HepG2 (cell line): ENCODE results near the gene FAM184B. TPM values are rescaled to one million over a fixed set of nuclear protein-coding genes. Genes with fewer than 3 reads are reported as not detected.

Source experiments
- ATAC-seq: fragments of 200-7000 bp; cut with Tn5 transposase; 3 replicates; pipeline ENCODE4 v1.9.1; 2020; ENCODE audit warnings: mild to moderate bottlenecking, moderate library complexity
- BruUV-seq: library from RNA; stranded (reverse); fragments of 400-500 nt; replicated peaks from 2 replicates; lab custom pipeline; 2021; lab: Mats Ljungman, UMichigan
- CTCF ChIA-PET: fragments of 300-600 bp; formaldehyde crosslinking; extraction: SDS; loops from one replicate; lab custom pipeline; 2021; ENCODE audit warnings: low total read pairs, inconsistent platforms, low intra/inter-chr PET ratio; lab: Yijun Ruan, JAX
- POLR2A ChIA-PET: fragments of 350-600 bp; sonication (Branson Sonifier 250); formaldehyde crosslinking; loops from one replicate; lab custom pipeline; 2020; ENCODE audit warnings: antibody characterized with exemption, inconsistent platforms; lab: Yijun Ruan, JAX
- DNase-seq: peaks from one replicate; pipeline ENCODE4 v3.0.0-alpha.2; 2015; ENCODE audit warnings: low spot score
- FAIRE-seq: peaks from 3 replicates; lab custom pipeline; 2011; peaks lifted over from hg19 to GRCh38; lab: Jason Lieb, UNC
- H2AFZ ChIP-seq: one replicate; pipeline ENCODE4 v1.6.1; 2011; ENCODE audit warnings: low read length, inconsistent platforms
- H3K27ac ChIP-seq: fragments of 300-600 bp; 3 replicates; pipeline ENCODE4 v1.8.0; 2011; ENCODE audit warnings: mixed run types, mild to moderate bottlenecking, mixed read lengths, low read length, inconsistent platforms; ENCODE audit not compliant: insufficient read depth; ENCODE audit errors: extremely low read length
- H3K27me3 ChIP-seq, 2 experiments: fragments of 200-600 bp in 1 of 2; 2 replicates in 1 of 2; 3 replicates in 1 of 2; pipeline versions ENCODE4 v1.6.0 to v1.8.0; 2011; ENCODE audit warnings: low read length in 2 of 2, mild to moderate bottlenecking in 2 of 2, moderate library complexity in 2 of 2, inconsistent platforms in 1 of 2; ENCODE audit not compliant: insufficient read depth in 2 of 2, control insufficient read depth in 1 of 2
- H3K36me3 ChIP-seq, 2 experiments: fragments of 200-600 bp in 1 of 2; replicated peaks in 1 of 2; 2 replicates in 1 of 2; 3 replicates in 1 of 2; pipeline versions ENCODE4 v1.5.1 to v1.8.0; 2011; ENCODE audit warnings: low read length in 2 of 2, inconsistent platforms in 1 of 2; ENCODE audit not compliant: insufficient read depth in 2 of 2, control insufficient read depth in 1 of 2
- H3K4me1 ChIP-seq: 2 replicates; pipeline ENCODE4 v1.5.1; 2012; ENCODE audit warnings: low read length, inconsistent platforms; ENCODE audit not compliant: insufficient read depth
- H3K4me2 ChIP-seq: 2 replicates; pipeline ENCODE4 v1.6.0; 2011; ENCODE audit warnings: low read depth, low read length, inconsistent platforms
- H3K4me3 ChIP-seq, 3 experiments: fragments of 200-600 bp in 1 of 3; sonication (generic), shearing (Covaris generic) in 1 of 3; replicated peaks in 1 of 3; 2 replicates each; pipeline ENCODE4 v1.5.1; 2011 to 2016; ENCODE audit warnings: low read length in 3 of 3, inconsistent platforms in 2 of 3, low read depth in 2 of 3, mild to moderate bottlenecking in 2 of 3, control low read depth in 1 of 3, mixed read lengths in 1 of 3; ENCODE audit not compliant: insufficient read depth in 1 of 3
- H3K79me2 ChIP-seq: one replicate; pipeline ENCODE4 v1.6.1; 2011; ENCODE audit warnings: low read length, inconsistent platforms; ENCODE audit not compliant: insufficient read depth
- H3K9ac ChIP-seq: 2 replicates; pipeline ENCODE4 v1.6.0; 2011; ENCODE audit warnings: mild to moderate bottlenecking, low read depth, low read length, inconsistent platforms; ENCODE audit not compliant: insufficient read depth
- H3K9me3 ChIP-seq: 2 replicates; pipeline ENCODE4 v1.5.1; 2012; ENCODE audit warnings: mild to moderate bottlenecking, low read length
- H4K20me1 ChIP-seq: 2 replicates; pipeline ENCODE4 v1.6.0; 2011; ENCODE audit warnings: inconsistent platforms, mild to moderate bottlenecking, low read length, moderate library complexity; ENCODE audit not compliant: insufficient read depth
- ARID4A ChIP-seq: sonication (generic); formaldehyde crosslinking; IDR thresholded peaks from 2 replicates; pipeline ENCODE4 v1.5.0; 2020; ENCODE audit warnings: mild to moderate bottlenecking, missing genetic modification reagents, borderline replicate concordance
- MYC ChIP-seq: sonication (generic); formaldehyde crosslinking; IDR thresholded peaks from 2 replicates; pipeline ENCODE4 v1.9.0; 2021; ENCODE audit warnings: missing genetic modification reagents, borderline replicate concordance
- SRF ChIP-seq: IDR thresholded peaks from 2 replicates; pipeline ENCODE4 v1.6.1; 2011; ENCODE audit warnings: mild to moderate bottlenecking, low read depth, low read length, moderate library complexity
- ZNF335 ChIP-seq: sonication (generic); formaldehyde crosslinking; IDR thresholded peaks from 2 replicates; pipeline ENCODE4 v1.4.0; 2020; ENCODE audit warnings: missing genetic modification reagents
- WGBS: methylation state at CpG from one replicate; pipeline ENCODE4 v1.1.6; 2017; ENCODE audit warnings: low lambda C conversion rate; 5-methylcytosine and 5-hydroxymethylcytosine counted together
- in situ Hi-C: cut with HindIII; loops from 2 replicates; pipeline ENCODE4 v1.10.0; 2017; ENCODE audit warnings: low pct_unique_long_range_greater_than_20kb; ENCODE audit not compliant: extremely low pct_ligation_motif_present
- intact Hi-C: fragments of 100-400 bp; cut with micrococcal nuclease; formaldehyde crosslinking; loops from one replicate; pipeline ENCODE4 v1.10.0; 2022; ENCODE audit not compliant: unreplicated experiment
- polyA plus RNA-seq, 8 experiments: library from polyadenylated mRNA; depleted of rRNA in 3 of 8; stranded (reverse) in 7 of 8; unstranded in 1 of 8; fragments of >200 nt; fragmentation: Illumina TruSeq in 4 of 8; extraction: Trizol in 4 of 8; gene quantifications; 2 replicates each; pipeline versions ENCODE4 v1.2.1 to v1.2.3, GENCODE V29; 2011 to 2016; ENCODE audit warnings: low read depth in 4 of 8, missing spikeins in 1 of 8, mixed read lengths in 1 of 8; ENCODE audit not compliant: insufficient read depth in 1 of 8
- total RNA-seq, 5 experiments: library from RNA; depleted of rRNA; stranded (reverse); fragments of >200 nt; fragmentation: Illumina TruSeq; extraction: Trizol; gene quantifications; 2 replicates each; pipeline ENCODE4 v1.2.3, GENCODE V29; 2016; ENCODE audit warnings: low read depth in 1 of 5

FAM184B gene
- total and polyA plus RNA-seq, 2 of the 13 experiments (the other 11 are each of a cell fraction or from before 2014, with no cell fraction given): not detected

- no peaks in the 10 kb centered on the region for H4K20me1 ChIP-seq
- in situ Hi-C loops (no loop called here), intact Hi-C loops (no loop called here)
- H3K4me1 ChIP-seq: peaks cover 17% of the 10 kb centered on the region
- H3K36me3 ChIP-seq: no peaks in the 10 kb centered on the region
- H3K27me3 ChIP-seq: no peaks in the 10 kb centered on the region; a peak in 1 of 5 replicates
- H3K4me3 ChIP-seq: no peak overlapping the region
- no peaks in the 10 kb centered on the region for H3K9me3 ChIP-seq
- H3K27ac ChIP-seq: no peak overlapping the region
- FAIRE-seq (no peak), DNase-seq (no peak), ATAC-seq (peak; percentile 30)
- WGBS: 0% methylated on average over 1 of the region's 1 CpG
- no peak overlapping the region for H2AFZ ChIP-seq
- H3K79me2 ChIP-seq: no peaks in the 10 kb centered on the region
- ChIA-PET CTCF (no interaction called here), POLR2A (interaction anchor here (0.7 kb wide), 1 partner anchor 894 kb away, joined by 3 read pairs; no protein-coding TSS in a partner anchor)
- TF ChIP-seq ZNF335 (CRISPR knock-in tag) (no peak), SRF (peak; percentile 58; the same call in 1 of the 2 replicates), ARID4A (CRISPR knock-in tag) (no peak), MYC (CRISPR knock-in tag) (no peak)
- no TSS peak for BruUV-seq
- no peak overlapping the region for H3K9ac ChIP-seq
- peak overlapping the region; percentile 23 for H3K4me2 ChIP-seq
Measured at GRCh38 chr4:17665346-17665745, 116.1 kb downstream of the FAM184B start.
